ENCODE results near the gene SLCO4A1.

Gene SLCO4A1

GRCh38 chr20:62595069-62595468, 47.2 kb upstream of the SLCO4A1 start:
- Histone ChIP-seq H3K9me2 (replicated peaks; ENCODE audit: control insufficient read depth, low read length) (no peaks in the 10 kb centered on the region), H3K79me2 (ENCODE audit: control insufficient read depth, low read length) (no peaks in the 10 kb centered on the region), H3F3A (ENCODE audit: control insufficient read depth, insufficient read depth) (no peaks in the 10 kb centered on the region), H3K4me2 (ENCODE audit: low read length) (no peak overlapping the region), H3K4me1 (ENCODE audit: control insufficient read depth, low read length) (peaks cover 5% of the 10 kb centered on the region), H4K20me1 (ENCODE audit: control insufficient read depth, insufficient read depth, low read depth, low read length) (no peaks in the 10 kb centered on the region), H3K27ac (ENCODE audit: low read depth, low read length) (no peak overlapping the region), H3K27me3 (ENCODE audit: control insufficient read depth, low read length) (peaks cover 22% of the 10 kb centered on the region), H3K36me3 (ENCODE audit: control insufficient read depth, low read length) (no peaks in the 10 kb centered on the region), H3K9me3 (ENCODE audit: control insufficient read depth, insufficient read depth, low read length) (no peaks in the 10 kb centered on the region), H3K4me3 (ENCODE audit: low read length) (no peak overlapping the region)
- TF ChIP-seq EZH2phosphoT487 (IDR thresholded peaks at IDR 0.05; ENCODE audit: borderline replicate concordance, low read length) = no peak
- no peak for TF ChIP-seq CTCF (IDR thresholded peaks at IDR 0.05; ENCODE audit: low read depth, low read length, poor library complexity, severe bottlenecking)

GRCh38 chr20:62595491-62595890, 46.8 kb upstream of the SLCO4A1 start:
- Histone ChIP-seq H3K27me3 (ENCODE audit: control insufficient read depth, low read length) (peaks cover 22% of the 10 kb centered on the region), H3K9me2 (replicated peaks; ENCODE audit: control insufficient read depth, low read length) (no peaks in the 10 kb centered on the region), H3K9me3 (ENCODE audit: control insufficient read depth, insufficient read depth, low read length) (no peaks in the 10 kb centered on the region), H3K36me3 (ENCODE audit: control insufficient read depth, low read length) (no peaks in the 10 kb centered on the region), H3K4me3 (ENCODE audit: low read length) (no peak overlapping the region), H3K4me1 (ENCODE audit: control insufficient read depth, low read length) (peaks cover 5% of the 10 kb centered on the region), H3K4me2 (ENCODE audit: low read length) (no peak overlapping the region), H3K27ac (ENCODE audit: low read depth, low read length) (no peak overlapping the region), H3F3A (ENCODE audit: control insufficient read depth, insufficient read depth) (no peaks in the 10 kb centered on the region), H4K20me1 (ENCODE audit: control insufficient read depth, insufficient read depth, low read depth, low read length) (no peaks in the 10 kb centered on the region), H3K79me2 (ENCODE audit: control insufficient read depth, low read length) (no peaks in the 10 kb centered on the region)
- no peak for TF ChIP-seq CTCF (IDR thresholded peaks at IDR 0.05; ENCODE audit: low read depth, low read length, poor library complexity, severe bottlenecking)
- no peak for TF ChIP-seq EZH2phosphoT487 (IDR thresholded peaks at IDR 0.05; ENCODE audit: borderline replicate concordance, low read length)

- peaks cover 13% of the 10 kb centered on the region for H3K4me1 ChIP-seq (ENCODE audit: control insufficient read depth, low read length)
- no peak for TF ChIP-seq EZH2phosphoT487 (IDR thresholded peaks at IDR 0.05; ENCODE audit: borderline replicate concordance, low read length)
- TF ChIP-seq CTCF (IDR thresholded peaks at IDR 0.05; ENCODE audit: low read depth, low read length, poor library complexity, severe bottlenecking) = no peak
- no peak overlapping the region for H3K4me2 ChIP-seq (ENCODE audit: low read length)
- H3K9me3 ChIP-seq (ENCODE audit: control insufficient read depth, insufficient read depth, low read length) = no peaks in the 10 kb centered on the region
- H3K9me2 ChIP-seq (replicated peaks; ENCODE audit: control insufficient read depth, low read length) = no peaks in the 10 kb centered on the region
- peaks cover 22% of the 10 kb centered on the region for H3K27me3 ChIP-seq (ENCODE audit: control insufficient read depth, low read length)
- H3K4me3 ChIP-seq (ENCODE audit: low read length) = no peak overlapping the region
- H3F3A ChIP-seq (ENCODE audit: control insufficient read depth, insufficient read depth) = peaks cover 5% of the 10 kb centered on the region
- H3K79me2 ChIP-seq (ENCODE audit: control insufficient read depth, low read length) = no peaks in the 10 kb centered on the region
- no peak overlapping the region for H3K27ac ChIP-seq (ENCODE audit: low read depth, low read length)
- H3K36me3 ChIP-seq (ENCODE audit: control insufficient read depth, low read length) = no peaks in the 10 kb centered on the region
- no peaks in the 10 kb centered on the region for H4K20me1 ChIP-seq (ENCODE audit: control insufficient read depth, insufficient read depth, low read depth, low read length)
Measured at GRCh38 chr20:62596486-62596885, 45.8 kb upstream of the SLCO4A1 start.

GRCh38 chr20:62596921-62597320, 45.4 kb upstream of the SLCO4A1 start:
- no peaks in the 10 kb centered on the region for H3K36me3 ChIP-seq (ENCODE audit: control insufficient read depth, low read length)
- peaks cover 17% of the 10 kb centered on the region for H3K4me1 ChIP-seq (ENCODE audit: control insufficient read depth, low read length)
- no peak overlapping the region for H3K4me3 ChIP-seq (ENCODE audit: low read length)
- no peaks in the 10 kb centered on the region for H3K9me3 ChIP-seq (ENCODE audit: control insufficient read depth, insufficient read depth, low read length)
- TF ChIP-seq CTCF (IDR thresholded peaks at IDR 0.05; ENCODE audit: low read depth, low read length, poor library complexity, severe bottlenecking) (no peak), EZH2phosphoT487 (IDR thresholded peaks at IDR 0.05; ENCODE audit: borderline replicate concordance, low read length) (no peak)
- no peaks in the 10 kb centered on the region for H3K9me2 ChIP-seq (replicated peaks; ENCODE audit: control insufficient read depth, low read length)
- no peaks in the 10 kb centered on the region for H3K79me2 ChIP-seq (ENCODE audit: control insufficient read depth, low read length)
- H3K27ac ChIP-seq (ENCODE audit: low read depth, low read length) = no peak overlapping the region
- H3K4me2 ChIP-seq (ENCODE audit: low read length) = no peak overlapping the region
- peaks cover 8% of the 10 kb centered on the region for H3F3A ChIP-seq (ENCODE audit: control insufficient read depth, insufficient read depth)
- H3K27me3 ChIP-seq (ENCODE audit: control insufficient read depth, low read length) = peaks cover 22% of the 10 kb centered on the region
- H4K20me1 ChIP-seq (ENCODE audit: control insufficient read depth, insufficient read depth, low read depth, low read length) = no peaks in the 10 kb centered on the region

Data from DOHH2 (cell line).